Activated naive CD8-positive, alpha-beta T cell treated with anti-CD3 and anti-CD28 coated beads, Interleukin-2, amount 50 U/mL, for 24 hours (primary cell): Measurements from ENCODE around the gene NTN5.
"Not testable (repeated sequence)": the region's sequence is repeated elsewhere in the genome, so short reads cannot be mapped to it uniquely, and the experiment has no call there.

ENCODE experiments used
- ATAC-seq: fragments of 150-1000 bp; cut with Tn5 transposase; one replicate; pipeline ENCODE4 v1.10.0; 2021
- DNase-seq: peaks from one replicate; pipeline ENCODE4 v3.0.0; 2021
- H3K27ac Mint-ChIP-seq: one replicate; pipeline ENCODE4 v1.8.0; 2021; ENCODE audit warnings: mild to moderate bottlenecking, mixed read lengths
- H3K27me3 Mint-ChIP-seq: one replicate; pipeline ENCODE4 v1.8.0; 2021; ENCODE audit warnings: mixed read lengths
- H3K36me3 Mint-ChIP-seq: one replicate; pipeline ENCODE4 v1.8.0; 2021; ENCODE audit warnings: low read depth, mixed read lengths
- H3K4me1 Mint-ChIP-seq: one replicate; pipeline ENCODE4 v1.8.0; 2021; ENCODE audit warnings: mixed read lengths
- H3K4me3 Mint-ChIP-seq: one replicate; pipeline ENCODE4 v1.8.0; 2021; ENCODE audit warnings: mild to moderate bottlenecking, moderate library complexity, mixed read lengths
- H3K9me3 Mint-ChIP-seq: one replicate; pipeline ENCODE4 v1.8.0; 2021; ENCODE audit warnings: mixed read lengths

The NTN5 gene

DNA sequence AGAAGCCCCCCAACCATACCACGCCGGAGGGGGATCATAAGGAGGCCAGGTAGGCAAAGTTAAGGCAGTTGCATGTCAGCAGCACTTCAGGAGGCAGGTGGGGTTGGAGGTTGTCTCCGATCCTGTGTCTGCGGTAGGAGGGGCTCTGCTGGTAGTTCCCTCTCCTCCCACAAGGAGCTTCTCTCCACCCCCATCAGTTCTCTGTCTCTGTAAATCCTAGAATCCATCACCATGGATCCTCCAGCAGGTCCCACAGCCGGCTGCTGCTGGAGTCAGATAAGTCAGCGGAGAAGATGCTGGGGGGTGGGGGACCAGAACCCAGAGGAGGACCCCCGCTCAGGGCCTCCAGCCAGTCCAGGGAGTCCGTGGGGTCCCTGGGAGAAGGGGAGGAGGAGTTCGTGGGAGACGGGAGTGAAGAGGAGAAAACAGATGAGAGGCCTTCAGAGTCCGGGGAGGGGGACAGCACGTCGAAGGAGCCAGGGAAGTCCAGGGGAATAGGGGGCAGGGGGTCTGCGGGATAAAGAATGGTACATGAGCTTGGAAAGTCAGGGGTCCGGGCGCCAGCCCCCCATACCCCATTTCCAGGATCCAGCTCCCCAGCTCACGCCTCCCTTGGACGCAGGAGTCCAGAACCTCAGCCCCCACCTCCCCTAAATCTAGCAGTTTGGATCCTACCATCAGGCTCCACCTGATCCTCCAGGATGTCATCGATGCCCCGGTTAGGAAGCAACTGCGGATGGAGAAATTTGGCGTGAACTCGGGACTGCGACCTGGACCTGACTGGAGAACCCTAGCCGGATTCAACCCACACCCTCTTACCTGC is 40.4 kb upstream of the NTN5 start:
- peaks cover 6% of the 10 kb centered on the region for H3K36me3 Mint-ChIP-seq
- DNase-seq (peak; percentile 12), ATAC-seq (no peak)
- no peaks in the 10 kb centered on the region for H3K27me3 Mint-ChIP-seq
- H3K27ac Mint-ChIP-seq, result no peak overlapping the region
- H3K4me1 Mint-ChIP-seq, result peaks cover 8% of the 10 kb centered on the region
- H3K4me3 Mint-ChIP-seq, result peak overlapping the region; percentile 83
- H3K9me3 Mint-ChIP-seq, result no peaks in the 10 kb centered on the region

DNA sequence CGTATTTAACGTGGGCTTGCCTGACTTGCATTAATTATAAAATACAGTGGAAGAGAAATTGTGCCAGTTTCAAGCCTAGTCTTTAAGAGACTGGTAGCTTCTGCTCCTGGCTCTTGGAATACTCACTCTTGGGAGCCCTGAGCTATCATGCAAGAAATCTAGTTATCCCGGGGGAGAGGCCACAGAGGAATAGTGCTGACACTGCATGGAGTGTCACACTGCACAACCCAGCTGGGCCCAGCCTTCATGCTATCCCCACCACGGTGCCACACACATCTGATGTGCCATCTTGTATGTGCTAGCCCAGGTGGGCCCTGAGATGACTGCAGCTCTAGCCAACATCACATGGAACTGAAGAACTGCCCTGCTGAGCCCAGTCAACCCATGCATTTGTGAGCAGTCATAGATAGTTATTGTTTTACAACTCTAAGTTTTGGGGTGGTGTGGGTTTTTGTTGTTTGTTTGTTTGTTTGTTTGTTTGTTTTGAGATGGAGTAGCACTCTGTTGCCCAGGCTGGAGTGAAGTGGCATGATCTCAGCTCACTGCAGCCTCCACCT is 38.4 kb upstream of the NTN5 start:
- peaks cover 6% of the 10 kb centered on the region for H3K36me3 Mint-ChIP-seq
- H3K4me3 Mint-ChIP-seq, result no peak overlapping the region
- no peak for DNase-seq
- H3K4me1 Mint-ChIP-seq, result peaks cover 8% of the 10 kb centered on the region
- no peaks in the 10 kb centered on the region for H3K9me3 Mint-ChIP-seq
- H3K27me3 Mint-ChIP-seq, result no peaks in the 10 kb centered on the region
- ATAC-seq, result no peak
- no peak overlapping the region for H3K27ac Mint-ChIP-seq

DNA sequence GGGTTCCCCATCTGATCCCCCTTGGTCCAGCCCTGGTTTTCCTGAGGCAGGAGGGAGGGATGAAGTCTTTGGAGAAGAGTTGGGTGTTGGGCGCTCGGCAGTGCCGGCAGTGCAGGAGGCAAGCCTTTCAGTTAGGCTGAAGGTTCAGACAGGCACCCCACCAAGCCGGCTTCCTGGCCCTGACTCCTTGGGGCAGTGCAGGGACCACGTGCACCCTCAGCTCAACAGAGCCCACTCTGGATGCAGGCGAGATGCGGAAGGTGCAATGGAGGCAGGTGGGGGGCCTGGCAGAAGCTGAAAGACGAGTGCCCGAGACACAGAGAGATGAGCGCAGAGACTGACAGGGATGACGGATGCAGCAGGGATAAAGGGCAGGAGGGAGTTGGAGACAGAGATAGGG is 35.7 kb upstream of the NTN5 start:
- Mint-ChIP-seq H3K36me3 (peaks cover 6% of the 10 kb centered on the region), H3K27me3 (no peaks in the 10 kb centered on the region), H3K27ac (no peak overlapping the region), H3K4me3 (no peak overlapping the region), H3K9me3 (no peaks in the 10 kb centered on the region), H3K4me1 (peaks cover 3% of the 10 kb centered on the region)
- DNase-seq (no peak), ATAC-seq (no peak)

DNA sequence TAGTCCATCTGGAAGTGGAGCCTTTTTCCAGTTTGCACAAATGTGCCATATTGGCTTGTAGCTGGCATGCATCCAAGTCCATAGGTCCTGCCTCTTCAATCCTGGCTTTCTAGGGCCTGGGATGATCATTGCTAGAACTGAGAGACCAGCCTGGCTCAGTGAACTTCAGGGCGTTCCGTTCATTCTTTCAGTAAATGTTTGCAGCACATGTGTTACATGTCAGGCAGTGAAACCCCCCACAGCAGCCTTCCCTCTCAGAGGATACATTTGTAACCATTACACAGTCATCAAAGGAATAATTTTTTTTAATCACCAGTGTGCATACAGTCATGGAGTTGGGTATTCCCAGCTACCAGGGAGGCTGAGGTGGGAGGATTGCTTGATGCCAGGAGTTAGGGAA is 32.6 kb upstream of the NTN5 start:
- DNase-seq, result no peak
- no peaks in the 10 kb centered on the region for H3K9me3 Mint-ChIP-seq
- H3K36me3 Mint-ChIP-seq, result no peaks in the 10 kb centered on the region
- H3K4me1 Mint-ChIP-seq, result no peaks in the 10 kb centered on the region
- no peaks in the 10 kb centered on the region for H3K27me3 Mint-ChIP-seq
- ATAC-seq, result no peak
- H3K4me3 Mint-ChIP-seq, result no peak overlapping the region
- no peak overlapping the region for H3K27ac Mint-ChIP-seq

DNA sequence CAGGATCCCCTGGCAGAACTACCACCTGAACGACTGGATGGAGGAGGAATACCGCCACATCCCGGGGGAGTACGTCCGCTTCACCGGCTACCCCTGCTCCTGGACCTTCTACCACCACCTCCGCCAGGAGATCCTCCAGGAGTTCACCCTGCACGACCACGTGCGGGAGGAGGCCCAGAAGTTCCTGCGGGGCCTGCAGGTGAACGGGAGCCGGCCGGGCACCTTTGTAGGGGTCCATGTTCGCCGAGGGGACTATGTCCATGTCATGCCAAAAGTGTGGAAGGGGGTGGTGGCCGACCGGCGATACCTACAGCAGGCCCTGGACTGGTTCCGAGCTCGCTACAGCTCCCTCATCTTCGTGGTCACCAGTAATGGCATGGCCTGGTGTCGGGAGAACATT is 30.5 kb upstream of the NTN5 start:
- Mint-ChIP-seq H3K4me1 (no peaks in the 10 kb centered on the region), H3K36me3 (no peaks in the 10 kb centered on the region), H3K9me3 (no peaks in the 10 kb centered on the region), H3K4me3 (no peak overlapping the region), H3K27me3 (peaks cover 5% of the 10 kb centered on the region), H3K27ac (no peak overlapping the region)
- ATAC-seq (no peak), DNase-seq (no peak)

DNA sequence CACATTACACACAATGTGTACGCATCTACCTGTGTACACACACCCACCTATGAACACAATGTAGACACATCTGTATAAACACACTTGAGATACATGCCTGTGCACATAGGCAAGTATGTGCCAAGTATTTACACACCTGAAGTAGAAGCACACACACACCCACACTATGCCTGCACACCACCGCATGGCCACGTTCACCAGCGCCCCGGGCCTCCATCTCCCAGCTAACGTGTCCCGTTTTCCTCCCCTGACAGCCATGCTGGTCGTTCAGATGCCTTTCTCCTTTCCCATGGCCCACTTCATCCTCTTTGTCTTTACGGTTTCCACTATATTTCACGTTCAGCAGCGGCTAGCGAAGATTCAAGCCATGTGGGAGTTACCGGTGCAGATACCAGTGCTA is 29.9 kb upstream of the NTN5 start:
- H3K36me3 Mint-ChIP-seq, result no peaks in the 10 kb centered on the region
- H3K27me3 Mint-ChIP-seq, result peaks cover 10% of the 10 kb centered on the region
- H3K4me3 Mint-ChIP-seq, result no peak overlapping the region
- no peak for ATAC-seq
- no peaks in the 10 kb centered on the region for H3K4me1 Mint-ChIP-seq
- no peak overlapping the region for H3K27ac Mint-ChIP-seq
- no peaks in the 10 kb centered on the region for H3K9me3 Mint-ChIP-seq
- no peak for DNase-seq

DNA sequence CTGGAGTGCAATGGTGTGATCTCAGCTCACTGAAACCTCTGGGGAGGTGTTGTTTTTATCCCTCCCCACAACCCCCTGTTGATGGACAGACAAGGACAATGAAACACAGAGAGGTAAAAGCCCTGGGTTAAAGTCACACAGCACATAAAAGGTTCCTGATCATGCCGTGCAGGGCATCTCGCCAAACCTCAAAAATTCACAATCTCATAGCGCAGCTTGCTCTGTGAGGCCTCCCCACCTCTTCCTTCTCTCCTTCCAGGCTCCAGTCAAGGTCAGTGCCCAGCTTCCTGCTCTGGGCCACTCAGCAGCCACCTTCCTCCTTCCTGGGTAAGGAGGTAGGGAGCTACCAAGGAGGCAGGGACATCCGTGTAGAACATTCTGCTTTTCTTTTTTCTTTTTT is 25.2 kb upstream of the NTN5 start:
- Mint-ChIP-seq H3K27me3 (peaks cover 26% of the 10 kb centered on the region), H3K4me3 (no peak overlapping the region), H3K36me3 (no peaks in the 10 kb centered on the region), H3K9me3 (no peaks in the 10 kb centered on the region), H3K27ac (no peak overlapping the region), H3K4me1 (peaks cover 7% of the 10 kb centered on the region)
- ATAC-seq, result no peak
- DNase-seq, result no peak

DNA sequence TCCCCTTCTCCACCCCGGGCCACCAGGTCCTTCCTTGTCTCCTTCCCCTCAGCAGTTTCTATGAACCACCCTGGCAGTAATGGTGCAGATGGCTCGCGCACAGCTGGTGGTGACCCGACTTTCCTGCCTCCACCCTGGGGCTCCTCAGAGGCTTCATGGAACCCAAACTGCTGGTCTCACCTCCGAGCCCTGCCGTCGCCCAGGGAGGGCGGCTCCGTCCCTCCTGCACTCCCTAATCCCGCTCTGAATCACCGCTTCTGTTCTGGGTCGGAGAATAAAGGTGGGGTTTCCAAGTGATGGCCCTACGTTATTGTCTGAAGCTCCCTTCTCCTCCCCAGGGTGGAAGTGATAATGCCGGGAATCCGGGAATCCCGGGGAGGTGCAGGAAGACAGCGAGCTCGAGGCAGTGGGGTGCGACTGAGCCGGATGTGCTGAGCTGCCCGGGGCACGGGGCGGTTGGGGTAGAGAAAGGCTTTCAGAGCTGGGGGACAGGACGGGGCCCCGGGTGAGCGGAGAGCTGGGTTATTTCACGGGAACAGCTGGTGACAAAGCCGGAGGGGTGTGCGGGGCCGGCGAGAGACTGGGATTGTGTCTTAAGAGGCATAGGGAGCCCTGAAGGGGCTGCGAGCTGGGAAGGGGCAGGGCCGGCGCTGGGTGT is 23.7 kb upstream of the NTN5 start:
- Mint-ChIP-seq H3K27ac (no peak overlapping the region), H3K27me3 (peaks cover 26% of the 10 kb centered on the region), H3K4me1 (peaks cover 7% of the 10 kb centered on the region), H3K4me3 (no peak overlapping the region), H3K9me3 (no peaks in the 10 kb centered on the region), H3K36me3 (no peaks in the 10 kb centered on the region)
- DNase-seq (no peak), ATAC-seq (peak; percentile 40)

DNA sequence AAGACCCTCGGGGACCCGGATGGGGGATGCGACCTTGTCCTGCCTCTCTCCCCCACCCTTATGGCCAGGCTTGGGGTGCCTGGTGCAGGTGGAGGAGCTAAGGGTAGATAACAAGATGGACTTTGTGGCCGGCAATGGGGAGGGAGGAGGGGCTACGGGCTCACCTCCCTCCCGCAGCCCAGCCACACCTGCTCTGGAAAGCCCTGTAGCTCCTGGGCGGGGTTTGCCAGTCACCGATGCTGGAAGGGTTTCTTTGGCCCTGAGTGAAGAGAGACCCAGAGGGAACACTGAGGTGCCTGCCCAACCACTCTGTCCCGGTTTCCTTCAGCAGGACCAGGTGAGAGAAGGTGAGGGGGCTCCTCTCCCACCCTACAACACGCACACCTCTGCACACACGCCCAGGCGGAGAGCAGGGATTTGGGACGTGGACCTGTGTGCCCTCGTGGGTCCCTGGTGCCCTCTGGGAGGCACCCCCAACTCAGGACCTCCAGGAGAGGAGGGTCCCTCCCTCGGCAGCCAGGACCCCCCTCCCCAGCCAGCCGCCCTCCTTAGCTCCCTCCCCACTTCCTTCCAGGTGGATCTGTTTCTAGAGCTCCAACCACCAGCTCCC is 23.0 kb upstream of the NTN5 start, which contains the start of gene FUT2:
TSS of gene FUT2 (plus strand) at position 229 of the 610 bp plus-strand sequence. CDS start 6,986 bp downstream, outside the sequence.
- Mint-ChIP-seq H3K27me3 (peaks cover 26% of the 10 kb centered on the region), H3K9me3 (no peaks in the 10 kb centered on the region), H3K4me3 (no peak within 1 kb of the TSS), H3K4me1 (peaks cover 7% of the 10 kb centered on the region), H3K36me3 (no peaks in the 10 kb centered on the region), H3K27ac (no peak within 1 kb of the TSS)
- no peak for ATAC-seq
- DNase-seq, result no peak

DNA sequence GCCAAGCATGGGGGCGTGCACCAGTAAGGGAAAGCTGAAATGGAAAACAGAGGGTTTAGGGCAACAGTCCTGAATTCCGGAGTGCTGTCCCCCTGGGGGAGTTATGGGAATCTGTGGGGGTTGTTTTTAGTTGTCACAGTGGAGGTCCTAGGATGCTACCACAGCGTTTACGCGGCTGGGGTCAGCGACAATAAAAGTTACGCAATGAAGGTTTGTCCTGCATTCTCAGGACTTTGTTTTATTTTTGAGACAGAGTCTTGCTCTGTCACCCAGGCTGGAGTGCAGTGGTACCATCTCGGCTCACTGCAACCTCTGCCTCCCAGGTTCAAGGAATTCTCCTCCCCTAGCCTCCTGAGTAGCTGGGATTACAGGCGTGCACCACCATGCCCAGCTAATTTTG is 20.8 kb upstream of the NTN5 start:
- H3K4me3 Mint-ChIP-seq, result not testable (repeated sequence)

DNA sequence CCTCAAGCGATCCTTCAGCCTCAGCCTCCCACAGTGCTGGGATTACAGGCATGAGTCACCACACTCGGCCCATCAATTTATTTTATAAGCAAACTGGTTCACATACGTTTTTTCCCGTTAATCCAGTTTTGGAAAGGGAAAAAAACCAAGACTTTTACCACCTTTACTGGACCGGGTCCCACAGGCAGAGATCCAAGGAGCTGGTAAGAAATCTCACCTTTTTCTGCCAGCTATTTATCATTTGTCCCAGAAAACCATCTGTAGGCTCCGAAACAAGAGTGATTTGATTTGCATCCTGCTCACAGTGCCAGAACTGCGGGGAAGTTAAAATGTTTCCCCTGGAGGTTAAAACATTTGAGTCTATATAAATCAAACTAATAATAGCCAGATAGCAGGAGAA is 16.6 kb upstream of the NTN5 start:
- H3K4me1 Mint-ChIP-seq, result no peaks in the 10 kb centered on the region
- no peaks in the 10 kb centered on the region for H3K9me3 Mint-ChIP-seq
- no peak overlapping the region for H3K27ac Mint-ChIP-seq
- ATAC-seq (no peak), DNase-seq (no peak)
- no peak overlapping the region for H3K4me3 Mint-ChIP-seq
- no peaks in the 10 kb centered on the region for H3K36me3 Mint-ChIP-seq
- no peaks in the 10 kb centered on the region for H3K27me3 Mint-ChIP-seq

More for the DNA sequence above, 20.8 kb upstream of the NTN5 start:
- H3K4me1 Mint-ChIP-seq, DNase-seq, H3K36me3 Mint-ChIP-seq, H3K9me3 Mint-ChIP-seq, H3K27ac Mint-ChIP-seq, ATAC-seq: not testable (repeated sequence)
- peaks cover 23% of the 10 kb centered on the region for H3K27me3 Mint-ChIP-seq

DNA sequence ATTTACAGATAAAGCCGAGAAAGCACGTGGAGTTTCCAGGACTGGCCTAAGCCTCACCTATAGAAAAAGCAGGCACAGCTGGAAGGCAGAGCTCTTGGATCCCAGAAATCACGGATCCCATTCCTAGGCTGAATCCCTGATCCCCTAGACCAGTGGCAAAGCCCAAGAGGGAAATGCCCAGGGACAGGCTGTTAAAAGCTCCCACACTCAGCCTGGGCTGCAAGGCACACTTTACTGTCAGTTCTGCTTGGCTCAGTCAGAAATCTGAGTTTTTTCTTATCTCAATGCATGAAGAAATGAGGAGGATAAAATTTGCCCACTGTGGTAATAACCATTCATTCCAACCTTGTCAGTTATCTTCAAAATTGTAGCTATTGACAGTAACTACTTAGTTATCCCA is 15.0 kb upstream of the NTN5 start:
- H3K36me3 Mint-ChIP-seq, result no peaks in the 10 kb centered on the region
- no peaks in the 10 kb centered on the region for H3K4me1 Mint-ChIP-seq
- no peak overlapping the region for H3K27ac Mint-ChIP-seq
- ATAC-seq, result no peak
- no peak for DNase-seq
- no peaks in the 10 kb centered on the region for H3K9me3 Mint-ChIP-seq
- no peaks in the 10 kb centered on the region for H3K27me3 Mint-ChIP-seq
- no peak overlapping the region for H3K4me3 Mint-ChIP-seq

DNA sequence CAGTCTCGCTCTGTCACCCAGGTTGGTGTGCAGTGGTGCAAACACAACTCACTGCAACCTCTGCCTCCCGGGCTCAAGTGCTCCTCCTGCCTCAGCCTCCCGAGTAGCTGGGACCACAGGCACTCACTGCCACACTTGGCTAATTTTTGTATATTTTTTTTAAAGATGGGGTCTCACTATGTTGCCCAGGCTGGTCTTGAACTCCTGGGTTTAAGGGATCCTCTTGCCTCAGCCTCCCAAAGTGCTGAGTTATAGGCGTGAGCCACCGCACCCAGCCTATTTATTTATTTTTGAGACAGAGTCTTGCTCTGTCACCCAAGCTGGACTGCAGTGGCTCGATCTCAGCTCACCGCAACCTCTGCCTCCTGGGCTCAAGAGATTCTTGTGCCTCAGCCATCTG is 13.8 kb upstream of the NTN5 start:
- not testable (repeated sequence) for H3K4me3 Mint-ChIP-seq, H3K27ac Mint-ChIP-seq, DNase-seq, H3K36me3 Mint-ChIP-seq, H3K9me3 Mint-ChIP-seq, H3K4me1 Mint-ChIP-seq, ATAC-seq, H3K27me3 Mint-ChIP-seq

DNA sequence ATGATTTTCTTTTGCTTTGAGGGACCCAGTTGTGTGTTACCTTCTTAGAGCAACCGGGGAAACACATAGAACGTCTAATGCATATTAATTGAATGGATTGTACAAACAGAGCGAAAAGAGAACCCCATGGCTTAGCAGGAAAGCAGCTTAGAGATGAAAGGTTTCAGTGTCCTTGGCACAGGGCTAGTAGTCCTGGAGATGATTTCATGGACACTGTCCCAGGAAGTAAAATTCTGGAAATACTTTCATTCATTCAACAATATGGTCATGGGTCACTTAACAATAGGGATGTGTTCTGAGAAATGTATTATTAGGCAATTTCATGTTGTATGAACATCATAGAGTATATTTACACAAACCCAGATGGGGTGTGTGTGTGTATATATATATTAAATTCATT is 13.3 kb upstream of the NTN5 start:
- Mint-ChIP-seq H3K36me3 (no peaks in the 10 kb centered on the region), H3K9me3 (no peaks in the 10 kb centered on the region), H3K27ac (no peak overlapping the region), H3K4me1 (no peaks in the 10 kb centered on the region), H3K27me3 (no peaks in the 10 kb centered on the region), H3K4me3 (no peak overlapping the region)
- ATAC-seq (no peak), DNase-seq (no peak)

DNA sequence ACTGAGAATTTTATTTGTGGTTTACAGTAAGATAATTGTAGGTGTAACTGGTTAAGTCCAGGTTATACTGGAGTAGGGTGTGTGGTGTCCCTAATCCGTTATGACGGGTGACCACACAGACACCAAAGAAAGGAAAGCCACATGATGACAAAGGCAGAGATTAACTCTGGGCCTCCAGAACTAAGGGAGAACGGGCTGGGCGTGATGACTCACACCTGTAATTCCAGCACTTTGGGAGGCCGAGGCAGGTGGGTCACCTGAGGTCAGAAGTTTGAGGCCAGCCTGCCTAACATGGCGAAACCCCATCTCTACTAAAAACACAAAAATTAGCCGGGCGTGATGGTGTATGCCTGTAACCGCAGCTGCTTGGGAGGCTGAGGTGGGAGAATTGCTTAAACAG is 12.8 kb upstream of the NTN5 start:
- ATAC-seq, result no peak
- no peaks in the 10 kb centered on the region for H3K9me3 Mint-ChIP-seq
- no peak for DNase-seq
- no peaks in the 10 kb centered on the region for H3K36me3 Mint-ChIP-seq
- H3K4me3 Mint-ChIP-seq, result no peak overlapping the region
- H3K27me3 Mint-ChIP-seq, result no peaks in the 10 kb centered on the region
- H3K27ac Mint-ChIP-seq, result no peak overlapping the region
- H3K4me1 Mint-ChIP-seq, result no peaks in the 10 kb centered on the region
